Right renal pelvis (tissue), 4 donors: Measurements from ENCODE around the gene ZBTB43. TPM values are rescaled to one million over a fixed set of nuclear protein-coding genes. Genes with fewer than 3 reads are reported as not detected.

Experiments used
- DNase-seq, 4 donors: peaks; one replicate each; pipeline ENCODE4 v3.0.0-alpha.2; 2013; ENCODE audit warnings: low read depth in 4 of 4, low spot score in 3 of 4, missing footprints in 1 of 4
- polyA plus RNA-seq, 4 donors: library from polyadenylated mRNA; unstranded; fragments of 120-200 nt; gene quantifications; one replicate each; pipeline ENCODE4 v1.2.1, GENCODE V29; 2013; ENCODE audit not compliant: insufficient read length in 4 of 4

Gene ZBTB43
- polyA plus RNA-seq, 4 donors: 10.7 to 19.7 (median 15.3) TPM

- no peak for DNase-seq
Observed at GRCh38 chr9:126853667-126854066, 48.8 kb downstream of the ZBTB43 start.

GRCh38 chr9:126854734-126855133 is 49.9 kb downstream of the ZBTB43 start:
- no peak for DNase-seq

- DNase-seq: no peak
Observed at GRCh38 chr9:126856326-126856877, 51.6 kb downstream of the ZBTB43 start.

GRCh38 chr9:126857261-126857960 is 52.6 kb downstream of the ZBTB43 start:
- DNase-seq: no peak

GRCh38 chr9:126859111-126859510 is 54.3 kb downstream of the ZBTB43 start:
- no peak for DNase-seq

GRCh38 chr9:126860077-126860756 is 55.4 kb downstream of the ZBTB43 start, which contains the start of gene ZBTB34:
Gene ZBTB34, plus strand, starts transcription at chr9:126860639. Its CDS starts 18,761 bp downstream, at chr9:126879400.
- peak in 3 of 4 donors; percentile 33 to 63 (median 40) for DNase-seq

- no peak for DNase-seq
Observed at GRCh38 chr9:126860757-126861466, 56.1 kb downstream of the ZBTB43 start.

- no peak for DNase-seq
Observed at GRCh38 chr9:126861707-126862103, 56.9 kb downstream of the ZBTB43 start.

- no peak for DNase-seq
Observed at GRCh38 chr9:126862104-126862761, 57.4 kb downstream of the ZBTB43 start.

GRCh38 chr9:126864771-126865170 is 59.9 kb downstream of the ZBTB43 start:
- DNase-seq: no peak

- DNase-seq: no peak
Observed at GRCh38 chr9:126869368-126869767, 64.5 kb downstream of the ZBTB43 start.

GRCh38 chr9:126872516-126872915 is 67.7 kb downstream of the ZBTB43 start:
- no peak for DNase-seq

GRCh38 chr9:126874546-126875314 is 69.9 kb downstream of the ZBTB43 start:
- no peak for DNase-seq

GRCh38 chr9:126875756-126876510 is 71.1 kb downstream of the ZBTB43 start:
- DNase-seq: no peak

GRCh38 chr9:126876531-126876930 is 71.7 kb downstream of the ZBTB43 start:
- no peak for DNase-seq

GRCh38 chr9:126877418-126877817 is 72.6 kb downstream of the ZBTB43 start:
- no peak for DNase-seq

GRCh38 chr9:126879288-126879687 is 74.4 kb downstream of the ZBTB43 start:
- no peak for DNase-seq

- no peak for DNase-seq
Observed at GRCh38 chr9:126880226-126880946, 75.5 kb downstream of the ZBTB43 start.

- no peak for DNase-seq
Observed at GRCh38 chr9:126880947-126881332, 76.1 kb downstream of the ZBTB43 start.
